Measurements from ENCODE around the gene UBE2J2.

DNA sequence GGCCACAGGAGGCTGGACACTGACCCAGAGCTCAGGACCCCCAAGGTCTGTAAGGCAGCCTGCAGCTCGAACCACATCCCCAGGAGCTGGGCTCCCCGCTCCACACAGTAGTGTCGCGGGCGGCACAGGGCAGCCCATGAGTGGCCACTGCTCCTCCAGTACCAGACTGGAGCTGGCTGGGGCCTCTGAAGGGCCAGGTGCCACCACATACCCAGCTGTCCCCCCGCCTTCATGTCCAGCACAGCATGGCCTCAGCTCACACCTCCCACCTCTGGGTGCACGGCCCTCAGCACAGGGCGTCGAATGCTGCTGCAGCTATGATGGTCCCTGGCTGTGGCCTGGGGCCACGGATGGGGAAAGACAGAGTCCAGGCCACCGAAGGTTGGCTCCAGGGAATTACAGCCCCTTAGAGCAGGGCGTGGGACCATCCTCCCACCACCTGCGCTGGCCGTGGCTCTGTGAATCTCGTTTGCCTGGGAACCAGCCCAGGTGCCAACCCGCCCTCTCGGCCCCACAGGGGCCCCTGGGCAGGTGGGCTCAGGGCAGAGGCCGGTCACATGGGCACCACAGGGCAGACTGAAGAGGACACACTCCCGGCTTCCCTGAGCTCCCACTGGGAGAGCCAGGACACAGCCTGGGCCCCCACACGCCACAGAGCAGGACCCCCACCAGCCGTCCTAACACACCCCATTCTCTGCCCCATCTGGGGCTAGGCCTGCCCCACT lies 57.6 kb downstream of the UBE2J2 start:
- TF ChIP-seq POLR2A (IDR thresholded peaks at IDR 0.05; ENCODE audit: control extremely low read depth in 1 of 2, low read depth in 2 of 2, low read length in 2 of 2) (no peak), TBP (IDR thresholded peaks at IDR 0.05; ENCODE audit: low read depth, low read length) (no peak), KDM1A (IDR thresholded peaks at IDR 0.05; ENCODE audit: borderline replicate concordance, low read length) (no peak), POLR2AphosphoS5 (IDR thresholded peaks at IDR 0.05; ENCODE audit: low read depth, low read length) (no peak), JUN (IDR thresholded peaks at IDR 0.05; ENCODE audit: low read depth, low read length) (no peak)
- TF ChIP-seq, protein P1, sequence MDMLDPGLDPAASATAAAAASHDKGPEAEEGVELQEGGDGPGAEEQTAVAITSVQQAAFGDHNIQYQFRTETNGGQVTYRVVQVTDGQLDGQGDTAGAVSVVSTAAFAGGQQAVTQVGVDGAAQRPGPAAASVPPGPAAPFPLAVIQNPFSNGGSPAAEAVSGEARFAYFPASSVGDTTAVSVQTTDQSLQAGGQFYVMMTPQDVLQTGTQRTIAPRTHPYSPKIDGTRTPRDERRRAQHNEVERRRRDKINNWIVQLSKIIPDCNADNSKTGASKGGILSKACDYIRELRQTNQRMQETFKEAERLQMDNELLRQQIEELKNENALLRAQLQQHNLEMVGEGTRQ (IDR thresholded peaks at IDR 0.05; ENCODE audit: low read length), result no peak
- TF ChIP-seq, protein P2, sequence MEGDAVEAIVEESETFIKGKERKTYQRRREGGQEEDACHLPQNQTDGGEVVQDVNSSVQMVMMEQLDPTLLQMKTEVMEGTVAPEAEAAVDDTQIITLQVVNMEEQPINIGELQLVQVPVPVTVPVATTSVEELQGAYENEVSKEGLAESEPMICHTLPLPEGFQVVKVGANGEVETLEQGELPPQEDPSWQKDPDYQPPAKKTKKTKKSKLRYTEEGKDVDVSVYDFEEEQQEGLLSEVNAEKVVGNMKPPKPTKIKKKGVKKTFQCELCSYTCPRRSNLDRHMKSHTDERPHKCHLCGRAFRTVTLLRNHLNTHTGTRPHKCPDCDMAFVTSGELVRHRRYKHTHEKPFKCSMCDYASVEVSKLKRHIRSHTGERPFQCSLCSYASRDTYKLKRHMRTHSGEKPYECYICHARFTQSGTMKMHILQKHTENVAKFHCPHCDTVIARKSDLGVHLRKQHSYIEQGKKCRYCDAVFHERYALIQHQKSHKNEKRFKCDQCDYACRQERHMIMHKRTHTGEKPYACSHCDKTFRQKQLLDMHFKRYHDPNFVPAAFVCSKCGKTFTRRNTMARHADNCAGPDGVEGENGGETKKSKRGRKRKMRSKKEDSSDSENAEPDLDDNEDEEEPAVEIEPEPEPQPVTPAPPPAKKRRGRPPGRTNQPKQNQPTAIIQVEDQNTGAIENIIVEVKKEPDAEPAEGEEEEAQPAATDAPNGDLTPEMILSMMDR (IDR thresholded peaks at IDR 0.05; ENCODE audit: control extremely low read depth in 1 of 3, insufficient read depth in 1 of 3, low read depth in 1 of 3, low read length in 3 of 3), result no peak
- TF ChIP-seq, protein P3, sequence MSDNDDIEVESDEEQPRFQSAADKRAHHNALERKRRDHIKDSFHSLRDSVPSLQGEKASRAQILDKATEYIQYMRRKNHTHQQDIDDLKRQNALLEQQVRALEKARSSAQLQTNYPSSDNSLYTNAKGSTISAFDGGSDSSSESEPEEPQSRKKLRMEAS (IDR thresholded peaks at IDR 0.05), result no peak
- TF ChIP-seq, protein P4, sequence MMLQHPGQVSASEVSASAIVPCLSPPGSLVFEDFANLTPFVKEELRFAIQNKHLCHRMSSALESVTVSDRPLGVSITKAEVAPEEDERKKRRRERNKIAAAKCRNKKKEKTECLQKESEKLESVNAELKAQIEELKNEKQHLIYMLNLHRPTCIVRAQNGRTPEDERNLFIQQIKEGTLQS (IDR thresholded peaks at IDR 0.05; ENCODE audit: insufficient read depth, low read depth, low read length), result no peak

All from H1 (cell line).